Aorta (tissue), 5 donors: Measurements from ENCODE around the gene ADAMTS7. TPM values are rescaled to one million over a fixed set of nuclear protein-coding genes. Genes with fewer than 3 reads are reported as not detected.
"Not testable (repeated sequence)": the region's sequence is repeated elsewhere in the genome, so short reads cannot be mapped to it uniquely, and the experiment has no call there.

Experiments
- ATAC-seq: fragments of 200-7000 bp; cut with Tn5 transposase; one replicate; pipeline ENCODE4 v1.9.1; 2022; ENCODE audit warnings: moderate library complexity; ENCODE audit not compliant: low FRiP score
- DNase-seq, 2 donors: peaks; one replicate each; pipeline ENCODE4 v3.0.0-alpha.2; 2020
- H3K27ac ChIP-seq, 2 donors: one replicate each; pipeline ENCODE4 v1.5.1; 2013; ENCODE audit warnings: low read length in 2 of 2, mild to moderate bottlenecking in 2 of 2, moderate library complexity in 2 of 2, control low read depth in 1 of 2, inconsistent platforms in 1 of 2, low read depth in 1 of 2
- H3K27me3 ChIP-seq, 2 donors: one replicate each; pipeline ENCODE4 v1.6.1; 2013; ENCODE audit warnings: control low read depth in 1 of 2, low read length in 1 of 2, mild to moderate bottlenecking in 1 of 2, moderate library complexity in 1 of 2; ENCODE audit not compliant: insufficient read depth in 2 of 2, control insufficient read depth in 1 of 2
- H3K36me3 ChIP-seq, 2 donors: one replicate each; pipeline ENCODE4 v1.6.1; 2013; ENCODE audit warnings: control low read depth in 1 of 2, low read length in 1 of 2, mild to moderate bottlenecking in 1 of 2; ENCODE audit not compliant: insufficient read depth in 2 of 2, control insufficient read depth in 1 of 2
- H3K4me1 ChIP-seq, 2 donors: one replicate each; pipeline ENCODE4 v1.6.1; 2013; ENCODE audit warnings: low read length in 2 of 2, control low read depth in 1 of 2, mild to moderate bottlenecking in 1 of 2, moderate library complexity in 1 of 2; ENCODE audit not compliant: insufficient read depth in 2 of 2, control insufficient read depth in 1 of 2
- H3K4me3 ChIP-seq, 2 donors: one replicate each; pipeline ENCODE4 v1.5.1; 2013; ENCODE audit warnings: low read length in 2 of 2, control low read depth in 1 of 2, mild to moderate bottlenecking in 1 of 2
- H3K9me3 ChIP-seq: one replicate; pipeline ENCODE4 v1.6.1; 2013; ENCODE audit warnings: mild to moderate bottlenecking, low read length; ENCODE audit not compliant: control insufficient read depth
- WGBS, 2 donors: extraction: QIAGEN DNeasy Blood & Tissue Kit; methylation state at CpG; one replicate each; pipeline ENCODE4 v1.1.7; 2013; 5-methylcytosine and 5-hydroxymethylcytosine counted together
- intact Hi-C, 2 donors: fragments of 100-400 bp; cut with DNase I; formaldehyde crosslinking; loops; one replicate each; pipeline versions ENCODE4 v1.14.2 to v1.15.0; 2022
- polyA plus RNA-seq, 2 donors: library from polyadenylated mRNA; stranded (reverse); fragments of 200-250 nt; gene quantifications; one replicate each; pipeline ENCODE4 v1.2.3, GENCODE V29; 2013
- total RNA-seq, 2 donors: library from RNA; stranded (reverse); fragmentation: NEBNext Ultra II Directional; extraction: Animal tissue kit (Norgen Biotek cat#: 25700); gene quantifications; one replicate each; pipeline ENCODE4 v1.2.1, GENCODE V29; 2021
- donor health status: healthy with polysubstance abuse.
- donor health status: Bipolar disorder and iron deficiency.
- donor health status: DM: no; HTN: no; CAD: no.
- donor health status: DM: no; HTN: no; CAD: no.
- donor health status: DM: yes; HTN: yes; CAD: no.

The ADAMTS7 gene
- total and polyA plus RNA-seq, 4 donors = 3.9 to 30.0 (median 19.3) TPM

- intact Hi-C loops = no loop called here
- DNase-seq (no peak), ATAC-seq (no peak)
- Histone ChIP-seq H3K4me1 (no peaks in the 10 kb centered on the region), H3K4me3 (no peak overlapping the region), H3K9me3 (no peaks in the 10 kb centered on the region), H3K27me3 (no peaks in the 10 kb centered on the region), H3K36me3 (no peaks in the 10 kb centered on the region), H3K27ac (no peak overlapping the region)
- WGBS, 2 donors = 85 to 86% methylated on average over 14 of the region's 14 CpGs
Observed at GRCh38 chr15:78726870-78727551, 84.3 kb downstream of the ADAMTS7 start.

- H3K27me3 ChIP-seq, H3K4me3 ChIP-seq, H3K4me1 ChIP-seq, DNase-seq, H3K9me3 ChIP-seq, ATAC-seq, intact Hi-C loops, H3K36me3 ChIP-seq, H3K27ac ChIP-seq: not testable (repeated sequence)
- WGBS, 2 donors = 74 to 76% methylated on average over 20 to 21 of the region's 21 CpGs
Observed at GRCh38 chr15:78719819-78720450, 91.3 kb downstream of the ADAMTS7 start.

- no peak overlapping the region for H3K27ac ChIP-seq
- H3K4me3 ChIP-seq = no peak overlapping the region
- H3K4me1 ChIP-seq = no peaks in the 10 kb centered on the region
- H3K27me3 ChIP-seq = no peaks in the 10 kb centered on the region
- DNase-seq (no peak), ATAC-seq (no peak)
- intact Hi-C loops = no loop called here
- 78 to 84% methylated on average over 2 of the region's 2 CpGs for WGBS, 2 donors
- no peaks in the 10 kb centered on the region for H3K9me3 ChIP-seq
- H3K36me3 ChIP-seq = no peaks in the 10 kb centered on the region
Observed at GRCh38 chr15:78718837-78719236, 92.4 kb downstream of the ADAMTS7 start.

- H3K36me3 ChIP-seq = no peaks in the 10 kb centered on the region
- no peak for DNase-seq
- H3K9me3 ChIP-seq = no peaks in the 10 kb centered on the region
- no peaks in the 10 kb centered on the region for H3K4me1 ChIP-seq
- no peaks in the 10 kb centered on the region for H3K27me3 ChIP-seq
- H3K27ac ChIP-seq = no peak overlapping the region
- no peak overlapping the region for H3K4me3 ChIP-seq
- ATAC-seq = no peak
- 70 to 75% methylated on average over 2 of the region's 2 CpGs for WGBS, 2 donors
- intact Hi-C loops = no loop called here
Observed at GRCh38 chr15:78717956-78718656, 93.2 kb downstream of the ADAMTS7 start.

GRCh38 chr15:78716651-78717050 lies 94.6 kb downstream of the ADAMTS7 start:
- Histone ChIP-seq H3K27me3 (no peaks in the 10 kb centered on the region), H3K4me3 (no peak overlapping the region), H3K4me1 (no peaks in the 10 kb centered on the region), H3K36me3 (no peaks in the 10 kb centered on the region), H3K27ac (no peak overlapping the region), H3K9me3 (no peaks in the 10 kb centered on the region)
- WGBS, 2 donors = 68 to 75% methylated on average over 2 of the region's 2 CpGs
- intact Hi-C loops = no loop called here
- no peak for DNase-seq
- no peak for ATAC-seq

GRCh38 chr15:78715930-78716329 lies 95.3 kb downstream of the ADAMTS7 start:
- no peaks in the 10 kb centered on the region for H3K27me3 ChIP-seq
- intact Hi-C loops = no loop called here
- H3K9me3 ChIP-seq = no peaks in the 10 kb centered on the region
- ATAC-seq (no peak), DNase-seq (no peak)
- 58 to 74% methylated on average over 2 of the region's 2 CpGs for WGBS, 2 donors
- no peak overlapping the region for H3K27ac ChIP-seq
- H3K4me1 ChIP-seq = no peaks in the 10 kb centered on the region
- no peaks in the 10 kb centered on the region for H3K36me3 ChIP-seq
- H3K4me3 ChIP-seq = no peak overlapping the region

GRCh38 chr15:78715434-78715833 lies 95.8 kb downstream of the ADAMTS7 start:
- Histone ChIP-seq H3K27ac (no peak overlapping the region), H3K9me3 (no peaks in the 10 kb centered on the region), H3K4me3 (no peak overlapping the region), H3K27me3 (no peaks in the 10 kb centered on the region), H3K4me1 (no peaks in the 10 kb centered on the region), H3K36me3 (no peaks in the 10 kb centered on the region)
- no peak for ATAC-seq
- DNase-seq = no peak
- WGBS, 2 donors = 93 to 96% methylated on average over 5 of the region's 5 CpGs
- intact Hi-C loops = no loop called here

- Histone ChIP-seq H3K27me3 (no peaks in the 10 kb centered on the region), H3K9me3 (no peaks in the 10 kb centered on the region), H3K27ac (no peak overlapping the region), H3K36me3 (no peaks in the 10 kb centered on the region), H3K4me1 (no peaks in the 10 kb centered on the region), H3K4me3 (no peak overlapping the region)
- intact Hi-C loops = no loop called here
- DNase-seq = no peak
- 44 to 49% methylated on average over 3 of the region's 3 CpGs for WGBS, 2 donors
- no peak for ATAC-seq
Observed at GRCh38 chr15:78714890-78715289, 96.4 kb downstream of the ADAMTS7 start.
